Mesothelial cell of epicardium (in vitro differentiated cells): ENCODE measurements around the gene HACD2. TPM values are rescaled to one million over a fixed set of nuclear protein-coding genes. Genes with fewer than 3 reads are reported as not detected.

Experiments
- DNase-seq, 2 experiments: peaks; one replicate each; pipeline ENCODE4 v3.0.0; 2021; ENCODE audit warnings: low spot score in 2 of 2; ENCODE audit not compliant: unreplicated experiment in 2 of 2
- H3K27ac Mint-ChIP-seq: 2 replicates; pipeline ENCODE4 v1.8.0; 2021; ENCODE audit warnings: mixed read lengths
- H3K27me3 Mint-ChIP-seq: 2 replicates; pipeline ENCODE4 v1.8.0; 2021; ENCODE audit warnings: low read depth, mixed read lengths
- H3K36me3 Mint-ChIP-seq: 2 replicates; pipeline ENCODE4 v1.8.0; 2021; ENCODE audit warnings: mixed read lengths
- H3K4me1 Mint-ChIP-seq: 2 replicates; pipeline ENCODE4 v1.8.0; 2021; ENCODE audit warnings: mixed read lengths
- H3K4me3 Mint-ChIP-seq: 2 replicates; pipeline ENCODE4 v1.8.0; 2021; ENCODE audit warnings: mild to moderate bottlenecking, moderate library complexity, mixed read lengths
- H3K9me3 Mint-ChIP-seq: 2 replicates; pipeline ENCODE4 v1.8.0; 2021; ENCODE audit warnings: mixed read lengths
- CTCF ChIP-seq: fragments of 200-600 bp; sonication (generic); IDR thresholded peaks from one replicate; pipeline ENCODE4 v1.5.0; 2021; ENCODE audit warnings: antibody characterized with exemption; ENCODE audit not compliant: unreplicated experiment
- total RNA-seq: library from RNA; stranded (reverse); gene quantifications from 3 replicates; pipeline ENCODE4 v1.2.1, GENCODE V29; 2021

HACD2 gene
- total RNA-seq, 1 donor from 2014 or later: 22.9 TPM

- Mint-ChIP-seq H3K36me3 (no peaks in the 10 kb centered on the region), H3K4me3 (no peak overlapping the region), H3K27ac (no peak overlapping the region)
Measured at GRCh38 chr3:123485551-123485950, 99.3 kb downstream of the HACD2 start.

GRCh38 chr3:123483146-123483545 is 101.7 kb downstream of the HACD2 start:
- Mint-ChIP-seq H3K4me1 (no peaks in the 10 kb centered on the region), H3K27me3 (peaks cover 28% of the 10 kb centered on the region), H3K4me3 (no peak overlapping the region), H3K36me3 (no peaks in the 10 kb centered on the region), H3K27ac (no peak overlapping the region), H3K9me3 (no peaks in the 10 kb centered on the region)
- DNase-seq: no peak
- no peak for TF ChIP-seq CTCF

More at GRCh38 chr3:123485551-123485950, 99.3 kb downstream of the HACD2 start:
- no peaks in the 10 kb centered on the region for H3K9me3 Mint-ChIP-seq
- DNase-seq: no peak
- H3K27me3 Mint-ChIP-seq: peaks cover 16% of the 10 kb centered on the region
- no peak for TF ChIP-seq CTCF
- H3K4me1 Mint-ChIP-seq: no peaks in the 10 kb centered on the region

- H3K4me3 Mint-ChIP-seq: no peak overlapping the region
- DNase-seq: no peak
- TF ChIP-seq CTCF: no peak
- no peaks in the 10 kb centered on the region for H3K9me3 Mint-ChIP-seq
- H3K36me3 Mint-ChIP-seq: no peaks in the 10 kb centered on the region
- no peaks in the 10 kb centered on the region for H3K4me1 Mint-ChIP-seq
- H3K27me3 Mint-ChIP-seq: peaks cover 41% of the 10 kb centered on the region
- H3K27ac Mint-ChIP-seq: no peak overlapping the region
Measured at GRCh38 chr3:123481722-123482457, 103.0 kb downstream of the HACD2 start.

GRCh38 chr3:123481071-123481470 is 103.8 kb downstream of the HACD2 start:
- Mint-ChIP-seq H3K36me3 (no peaks in the 10 kb centered on the region), H3K9me3 (no peaks in the 10 kb centered on the region), H3K4me1 (no peaks in the 10 kb centered on the region), H3K4me3 (no peak overlapping the region), H3K27ac (no peak overlapping the region), H3K27me3 (peaks cover 45% of the 10 kb centered on the region)
- DNase-seq: no peak
- no peak for TF ChIP-seq CTCF

- H3K4me3 Mint-ChIP-seq: no peak overlapping the region
- no peaks in the 10 kb centered on the region for H3K36me3 Mint-ChIP-seq
- peaks cover 48% of the 10 kb centered on the region for H3K27me3 Mint-ChIP-seq
Measured at GRCh38 chr3:123480428-123480827, 104.4 kb downstream of the HACD2 start.

More at GRCh38 chr3:123480428-123480827, 104.4 kb downstream of the HACD2 start:
- no peak for TF ChIP-seq CTCF
- no peaks in the 10 kb centered on the region for H3K4me1 Mint-ChIP-seq
- no peaks in the 10 kb centered on the region for H3K9me3 Mint-ChIP-seq
- DNase-seq: no peak
- no peak overlapping the region for H3K27ac Mint-ChIP-seq
